SK-N-MC (cell line): ENCODE data around the gene CFAP61.

ENCODE experiments used
- DNase-seq: peaks from one replicate; pipeline ENCODE4 v3.0.0-alpha.2; 2011; ENCODE audit warnings: low read depth, low spot score
- H3K27ac ChIP-seq: fragments of 200-600 bp; sonication (generic); 2 replicates; pipeline ENCODE4 v1.5.1; 2016; ENCODE audit warnings: mixed run types
- H3K36me3 ChIP-seq: fragments of 200-600 bp; sonication (generic); 2 replicates; pipeline ENCODE4 v1.6.1; 2017; ENCODE audit warnings: antibody characterized with exemption, low read length, mixed read lengths; ENCODE audit not compliant: insufficient read depth
- H3K4me3 ChIP-seq: fragments of 200-600 bp; sonication (generic); 2 replicates; pipeline ENCODE4 v1.5.1; 2016
- H3K9ac ChIP-seq: fragments of 200-600 bp; sonication (generic); 2 replicates; pipeline ENCODE4 v1.8.0; 2017; ENCODE audit warnings: mixed run types, mixed read lengths; ENCODE audit not compliant: insufficient read length
- H3K9me3 ChIP-seq: fragments of 200-600 bp; sonication (generic); 2 replicates; pipeline ENCODE4 v1.6.1; 2017; ENCODE audit warnings: low read depth, mild to moderate bottlenecking, antibody characterized with exemption, low read length, moderate library complexity, mixed read lengths
- EZH2 ChIP-seq: fragments of 200-600 bp; sonication (generic); IDR thresholded peaks from one replicate; pipeline ENCODE4 v1.6.1; 2017; ENCODE audit warnings: antibody characterized with exemption
- FOXP2 ChIP-seq: optimal IDR thresholded peaks from 2 replicates; pipeline ENCODE3; 2011; ENCODE audit warnings: mild to moderate bottlenecking, moderate library complexity; ENCODE audit not compliant: insufficient read depth; ENCODE audit errors: extremely low read length, control extremely low read depth
- POLR2AphosphoS5 ChIP-seq: IDR thresholded peaks from 2 replicates; pipeline ENCODE4 v1.6.1; 2012; ENCODE audit warnings: mild to moderate bottlenecking, low read depth, low read length, borderline replicate concordance

Gene CFAP61

GRCh38 chr20:20063941-20064702, 11.8 kb downstream of the CFAP61 start:
- DNase-seq: no peak
- Histone ChIP-seq H3K4me3 (no peak overlapping the region), H3K27ac (no peak overlapping the region), H3K36me3 (no peaks in the 10 kb centered on the region), H3K9me3 (no peaks in the 10 kb centered on the region), H3K9ac (no peak overlapping the region)
- TF ChIP-seq EZH2 (no peak), POLR2AphosphoS5 (no peak), FOXP2 (no peak)

DNA sequence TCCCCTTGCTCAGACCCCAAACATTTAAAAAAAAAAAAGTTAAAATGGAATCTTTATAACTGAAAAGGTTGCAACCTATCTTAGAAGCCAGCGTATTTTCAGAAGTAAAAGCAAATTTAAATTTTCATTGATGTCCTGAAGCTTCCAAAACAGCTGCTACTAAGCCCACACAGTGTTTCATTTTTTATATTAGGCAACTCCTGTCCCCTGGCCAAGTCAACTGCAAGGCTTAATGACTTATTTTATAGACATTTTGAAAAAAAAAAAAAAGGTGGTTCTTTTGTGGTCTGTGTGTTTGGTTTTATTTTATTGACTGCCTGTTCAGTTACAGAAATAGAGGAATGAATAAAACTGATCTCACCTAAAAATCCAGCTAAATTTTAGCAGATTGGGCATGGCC, 13.0 kb downstream of the CFAP61 start:
- Histone ChIP-seq H3K36me3 (no peaks in the 10 kb centered on the region), H3K4me3 (no peak overlapping the region), H3K27ac (no peak overlapping the region), H3K9ac (no peak overlapping the region), H3K9me3 (no peaks in the 10 kb centered on the region)
- no peak for TF ChIP-seq FOXP2
- TF ChIP-seq POLR2AphosphoS5: no peak
- TF ChIP-seq EZH2: no peak
- no peak for DNase-seq

DNA sequence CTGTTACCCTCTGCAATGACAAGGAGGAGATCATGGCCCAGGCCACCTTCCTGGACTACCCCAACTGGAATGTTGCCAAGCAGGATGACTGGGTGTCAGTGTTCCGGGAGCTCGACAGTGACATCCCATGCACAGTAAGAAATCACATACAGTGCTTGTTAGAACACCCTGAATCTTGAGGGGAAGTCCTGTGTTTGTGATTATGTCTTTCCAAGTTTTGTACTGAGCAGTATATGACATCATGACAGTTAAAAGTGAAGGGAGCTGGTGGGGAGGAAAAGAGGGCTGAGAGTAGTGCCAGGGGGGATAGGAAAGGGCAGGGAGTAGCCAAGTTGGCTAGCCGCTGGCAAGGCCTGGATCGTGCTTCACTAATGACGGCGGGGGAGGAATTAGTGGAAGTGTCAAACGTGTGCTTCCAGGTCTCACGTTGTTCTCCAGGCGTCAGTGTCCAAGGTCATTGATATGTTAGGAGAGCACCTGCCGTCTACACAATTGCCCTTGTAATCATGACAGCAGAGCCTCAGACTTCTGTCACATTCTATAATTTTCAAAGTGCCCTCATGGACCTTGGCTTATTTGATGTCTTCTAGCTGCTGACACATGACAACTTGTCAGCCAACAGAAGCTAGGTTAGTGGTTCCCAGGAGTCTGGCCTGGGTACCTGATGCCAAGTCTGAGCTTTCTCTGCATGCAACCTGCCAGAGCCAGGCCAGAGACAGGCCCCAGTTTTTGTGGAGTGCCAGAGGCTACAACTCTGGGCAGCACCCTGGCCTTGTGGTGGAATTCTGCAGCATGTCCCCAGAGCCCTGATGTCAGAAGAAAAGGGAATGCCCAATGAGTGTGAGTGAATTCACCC, 18.8 kb downstream of the CFAP61 start:
- Histone ChIP-seq H3K9ac (no peak overlapping the region), H3K27ac (no peak overlapping the region), H3K4me3 (no peak overlapping the region), H3K36me3 (no peaks in the 10 kb centered on the region), H3K9me3 (no peaks in the 10 kb centered on the region)
- TF ChIP-seq FOXP2: no peak
- TF ChIP-seq EZH2: no peak
- TF ChIP-seq POLR2AphosphoS5: no peak
- no peak for DNase-seq

- Histone ChIP-seq H3K36me3 (no peaks in the 10 kb centered on the region), H3K4me3 (no peak overlapping the region), H3K9ac (no peak overlapping the region), H3K27ac (no peak overlapping the region), H3K9me3 (no peaks in the 10 kb centered on the region)
- no peak for TF ChIP-seq EZH2
- no peak for TF ChIP-seq FOXP2
- no peak for TF ChIP-seq POLR2AphosphoS5
- DNase-seq: no peak
Observed at GRCh38 chr20:20073801-20074371, 21.6 kb downstream of the CFAP61 start.

DNA sequence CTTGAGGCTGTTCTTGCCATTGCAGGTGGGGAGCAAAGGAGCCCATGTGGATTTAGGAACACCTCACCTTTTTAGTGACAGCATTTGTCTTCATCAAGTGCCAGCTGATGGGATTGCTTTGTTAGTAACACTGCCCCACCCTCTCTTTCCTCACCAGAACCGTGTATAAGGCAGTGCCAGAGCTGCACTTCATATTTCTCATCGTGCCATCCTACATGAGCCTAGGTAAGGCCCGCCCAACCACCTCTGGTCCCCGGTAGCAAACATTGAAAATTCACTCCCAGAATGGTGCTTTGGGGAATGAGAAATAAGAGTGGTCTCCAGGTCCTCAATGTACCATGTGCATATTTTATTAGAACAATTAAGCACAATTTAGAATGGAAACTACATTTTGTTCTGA, 22.7 kb downstream of the CFAP61 start:
- DNase-seq: no peak
- Histone ChIP-seq H3K9me3 (no peaks in the 10 kb centered on the region), H3K27ac (no peak overlapping the region), H3K4me3 (no peak overlapping the region), H3K36me3 (no peaks in the 10 kb centered on the region), H3K9ac (no peak overlapping the region)
- TF ChIP-seq POLR2AphosphoS5 (no peak), EZH2 (no peak), FOXP2 (no peak)

GRCh38 chr20:20076297-20077065, 24.1 kb downstream of the CFAP61 start:
- DNase-seq: no peak
- no peak overlapping the region for H3K9ac ChIP-seq
- no peaks in the 10 kb centered on the region for H3K36me3 ChIP-seq
- H3K27ac ChIP-seq: no peak overlapping the region
- no peak for TF ChIP-seq POLR2AphosphoS5
- TF ChIP-seq EZH2: no peak
- TF ChIP-seq FOXP2: no peak
- no peaks in the 10 kb centered on the region for H3K9me3 ChIP-seq
- no peak overlapping the region for H3K4me3 ChIP-seq

DNA sequence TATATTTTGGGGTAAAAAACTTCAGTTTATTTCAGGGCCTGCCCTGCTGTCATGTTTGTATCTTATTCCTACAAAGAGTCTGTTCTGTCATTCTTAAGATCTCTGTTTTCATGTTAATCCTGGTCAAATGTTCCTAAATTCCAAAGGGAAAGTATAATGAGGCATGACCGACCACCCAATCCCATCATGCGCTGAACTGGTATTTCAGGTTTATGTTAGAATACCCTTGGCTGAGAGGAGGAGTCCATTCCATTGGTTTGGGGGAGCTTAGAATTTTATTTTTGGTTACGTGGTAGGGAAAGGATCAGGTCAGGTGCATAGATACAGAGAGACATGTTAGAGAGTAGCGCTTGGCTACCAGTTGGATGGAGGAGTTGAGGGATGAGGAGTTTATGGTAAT, 25.7 kb downstream of the CFAP61 start:
- DNase-seq: no peak
- Histone ChIP-seq H3K36me3 (no peaks in the 10 kb centered on the region), H3K4me3 (no peak overlapping the region), H3K9ac (no peak overlapping the region), H3K27ac (no peak overlapping the region), H3K9me3 (no peaks in the 10 kb centered on the region)
- no peak for TF ChIP-seq EZH2
- no peak for TF ChIP-seq FOXP2
- TF ChIP-seq POLR2AphosphoS5: no peak

- no peak for DNase-seq
- Histone ChIP-seq H3K9ac (no peak overlapping the region), H3K36me3 (no peaks in the 10 kb centered on the region), H3K27ac (no peak overlapping the region), H3K4me3 (no peak overlapping the region), H3K9me3 (no peaks in the 10 kb centered on the region)
- TF ChIP-seq EZH2 (no peak), POLR2AphosphoS5 (no peak), FOXP2 (no peak)
Observed at GRCh38 chr20:20079102-20079784, 26.9 kb downstream of the CFAP61 start.
